UCSD-AML1 (cell line): ENCODE measurements around the gene TP53INP2.
"Not testable (repeated sequence)": the region's sequence is repeated elsewhere in the genome, so short reads cannot be mapped to it uniquely, and the experiment has no call there.

ENCODE experiments used
- DNase-seq: peaks from one replicate; lab custom pipeline; 2025; ENCODE audit not compliant: unreplicated experiment; lab: John Stamatoyannopoulos, UW

TP53INP2 gene

DNA sequence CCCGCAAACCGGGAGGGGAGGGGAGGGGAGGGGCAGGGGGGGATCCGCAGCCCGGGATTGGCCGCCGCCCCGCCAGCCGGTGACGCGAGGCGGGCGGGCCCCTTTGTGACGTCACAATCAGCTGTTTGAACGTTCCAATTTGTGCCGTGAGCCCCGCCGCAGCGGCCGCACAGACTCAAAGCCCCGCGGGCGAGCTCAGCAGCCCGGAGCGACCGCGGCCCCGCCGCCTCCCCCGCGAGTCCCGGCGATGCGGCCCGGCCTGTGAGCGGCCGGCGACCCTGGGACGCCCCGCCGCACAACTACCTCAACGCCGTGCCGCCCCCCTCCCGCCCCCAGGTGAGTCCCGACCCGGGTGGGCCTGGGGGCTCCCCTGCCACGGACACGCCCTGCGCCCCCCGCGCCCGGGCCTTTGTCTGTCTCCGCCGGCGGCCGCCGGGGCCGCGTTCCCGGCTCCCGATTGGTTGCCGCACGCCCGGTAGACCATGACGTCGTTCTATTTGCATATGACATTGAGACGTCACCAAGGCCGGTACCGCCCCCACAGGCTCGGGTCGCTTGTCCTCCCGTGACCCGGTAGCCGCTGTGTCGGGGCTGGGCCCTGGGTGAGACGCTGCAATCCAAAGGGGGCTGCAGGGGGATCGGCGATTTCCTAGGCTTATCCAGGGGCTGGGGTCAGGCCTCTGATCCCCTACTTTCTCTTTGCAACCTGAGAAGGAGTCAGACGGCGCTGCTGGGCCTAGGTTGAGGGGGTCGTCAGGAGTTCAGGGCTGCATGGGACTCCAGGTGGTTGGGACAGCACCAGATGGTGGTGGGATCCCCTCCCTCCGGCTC lies at the start of gene TP53INP2:
TP53INP2 (plus strand) TSS at position 168 of the 831 bp plus-strand sequence. CDS start 4,396 bp downstream, outside the sequence.
- peak; percentile 82 for DNase-seq

GRCh38 chr20:34658654-34659053 lies 45.5 kb upstream of the TP53INP2 start:
- DNase-seq, result not testable (repeated sequence)

GRCh38 chr20:34661811-34662210 lies 42.3 kb upstream of the TP53INP2 start:
- DNase-seq, result not testable (repeated sequence)

GRCh38 chr20:34663213-34663943 lies 40.8 kb upstream of the TP53INP2 start:
- DNase-seq, result no peak

- DNase-seq, result not testable (repeated sequence)
Observed at GRCh38 chr20:34664751-34665150, 39.4 kb upstream of the TP53INP2 start.

GRCh38 chr20:34669094-34669493 lies 35.0 kb upstream of the TP53INP2 start:
- no peak for DNase-seq

DNA sequence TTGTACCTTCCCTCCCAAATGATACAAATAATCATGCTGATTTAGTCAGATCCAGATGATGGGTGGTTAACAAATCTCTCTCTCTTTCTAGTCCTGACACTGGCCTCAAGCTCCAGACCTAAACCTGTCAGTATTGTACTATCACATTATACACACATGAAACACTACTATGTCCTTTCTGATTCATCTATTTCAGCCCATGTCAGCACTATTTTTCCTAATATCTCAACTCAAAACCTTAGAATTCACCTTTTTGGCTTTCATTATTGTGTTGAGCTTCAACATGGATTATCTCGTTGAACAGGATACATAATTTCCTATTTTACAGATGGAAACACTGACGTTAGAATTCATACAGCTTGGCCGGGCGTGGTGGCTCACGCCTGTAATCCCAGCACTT lies 30.7 kb upstream of the TP53INP2 start:
- DNase-seq, result no peak

DNA sequence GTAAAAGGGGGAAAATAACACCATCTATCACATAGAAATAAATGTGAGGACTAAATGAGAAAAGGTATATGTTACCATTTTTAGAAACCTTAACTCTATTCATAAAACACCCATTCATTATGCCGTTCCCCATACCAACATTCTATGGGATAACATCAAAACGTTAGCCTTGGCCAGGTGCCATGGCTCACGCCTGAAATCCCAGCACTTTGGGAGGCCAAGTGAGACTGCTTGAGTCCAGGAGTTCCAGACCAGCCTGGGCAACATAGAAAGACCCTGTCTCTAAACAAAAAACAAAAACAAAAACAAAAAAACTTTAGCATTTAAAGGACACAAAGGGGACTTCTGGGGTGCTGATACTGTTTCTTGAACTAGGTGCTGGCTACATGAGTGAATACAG lies 28.6 kb upstream of the TP53INP2 start:
- DNase-seq, result no peak

GRCh38 chr20:34675993-34676641 lies 28.0 kb upstream of the TP53INP2 start:
- DNase-seq, result no peak

- DNase-seq, result peak; percentile 98
Observed at GRCh38 chr20:34676642-34677373, 27.3 kb upstream of the TP53INP2 start, which contains the start of gene PIGU. Gene PIGU (minus strand): TSS chr20:34677092. CDS start chr20:34677085, 7 bp downstream.

- DNase-seq, result no peak
Observed at GRCh38 chr20:34680586-34681175, 23.5 kb upstream of the TP53INP2 start.

- DNase-seq, result no peak
Observed at GRCh38 chr20:34683667-34684066, 20.5 kb upstream of the TP53INP2 start.

DNA sequence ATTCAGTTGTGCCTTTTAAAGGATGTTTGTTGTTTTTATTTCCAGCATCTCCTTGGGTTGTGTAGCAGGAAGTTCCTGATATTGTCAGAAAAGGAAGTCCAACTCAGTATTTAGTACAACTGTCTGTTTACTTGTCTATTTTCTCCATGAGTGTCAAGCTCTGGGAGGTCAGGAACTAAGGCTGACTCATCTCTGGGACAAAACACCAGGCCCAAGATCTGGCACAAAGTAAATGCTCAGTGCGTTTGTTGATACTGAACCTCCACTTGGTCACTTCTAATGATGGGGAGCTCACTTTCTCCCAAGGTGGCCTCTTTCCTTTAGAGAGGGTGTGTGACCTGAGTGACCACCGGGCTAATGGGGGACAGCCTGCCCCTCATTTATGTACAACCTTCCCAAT lies 14.7 kb upstream of the TP53INP2 start:
- DNase-seq, result no peak

DNA sequence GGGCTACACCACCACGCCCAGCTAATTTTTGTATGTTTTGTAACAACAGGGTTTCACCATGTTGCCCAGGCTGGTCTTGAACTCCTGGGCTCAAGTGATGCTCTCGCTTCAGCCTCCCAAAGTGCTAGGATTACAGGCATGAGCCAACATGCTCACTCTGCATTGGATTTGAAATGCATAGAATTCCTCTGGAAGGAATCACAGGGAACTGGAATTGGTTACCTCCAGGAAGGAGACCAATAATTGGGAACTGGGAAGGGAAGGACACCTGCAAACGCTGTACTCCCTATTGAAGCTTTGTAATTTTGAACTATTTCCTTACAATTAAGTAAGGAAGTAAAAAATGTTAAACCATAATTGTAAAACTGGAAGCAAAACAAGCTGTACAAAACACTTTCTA lies 12.3 kb upstream of the TP53INP2 start:
- DNase-seq, result no peak

GRCh38 chr20:34693414-34693813 lies 10.7 kb upstream of the TP53INP2 start:
- no peak for DNase-seq

DNA sequence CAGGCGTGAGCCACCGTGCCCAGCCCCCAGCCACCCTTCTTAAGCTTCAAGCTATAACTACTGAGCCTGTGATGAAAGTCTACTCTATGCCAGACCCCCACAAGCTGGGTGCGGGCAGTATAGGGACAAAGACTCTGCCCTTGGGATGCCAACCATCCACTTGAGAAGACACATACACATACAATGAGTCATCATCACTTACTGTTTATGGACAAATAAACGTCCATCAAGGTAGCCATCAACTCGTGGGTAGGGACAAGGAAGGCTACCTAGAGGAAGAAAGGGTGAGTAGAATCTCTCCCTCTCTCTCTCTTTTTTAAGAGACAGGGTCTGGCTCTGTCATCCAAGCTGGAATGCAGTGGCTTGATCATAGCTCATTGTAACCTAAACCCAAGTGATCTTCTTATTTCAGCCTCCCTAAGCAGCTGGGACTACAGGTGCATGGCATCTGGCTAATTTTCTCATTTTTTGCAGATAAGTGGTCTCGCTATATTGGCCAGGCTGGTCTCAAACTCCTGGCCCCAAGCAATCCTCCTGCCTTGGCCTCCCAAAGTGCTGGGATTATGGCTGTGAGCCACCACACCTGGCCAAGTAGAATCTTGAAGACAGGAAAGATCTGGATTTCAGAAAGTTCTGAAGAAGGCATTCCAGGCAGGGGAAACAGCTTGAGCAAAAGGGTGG lies 2.6 kb upstream of the TP53INP2 start:
- DNase-seq, result no peak

- DNase-seq, result no peak
Observed at GRCh38 chr20:34703061-34703423, 1.1 kb upstream of the TP53INP2 start.

GRCh38 chr20:34703424-34704176 lies 544 bp upstream of the TP53INP2 start:
- DNase-seq, result no peak

DNA sequence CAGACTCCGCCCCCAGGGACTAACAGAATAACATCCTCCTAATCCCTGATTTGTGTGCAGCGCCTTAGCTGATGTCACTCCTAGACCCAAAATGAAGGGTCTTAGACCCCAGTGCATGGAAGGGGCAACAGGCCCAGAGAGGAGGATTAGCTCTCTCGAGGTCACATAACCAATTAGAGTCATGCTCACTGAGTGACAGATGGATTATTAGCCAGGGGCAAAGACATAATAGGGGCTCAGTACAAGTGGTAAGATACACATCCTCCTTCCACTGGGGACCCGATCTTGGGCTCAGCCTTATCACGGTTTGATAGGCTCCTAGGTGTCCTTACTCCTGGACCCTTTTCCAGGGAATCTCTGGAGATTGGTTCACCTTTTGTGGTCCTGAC lies 858 bp downstream of the TP53INP2 start:
- no peak for DNase-seq
